Measurements from ENCODE around the gene MYL5.

MYL5 gene

GRCh38 chr4:663046-663437, 11.3 kb upstream of the MYL5 start:
- no peak overlapping the region for H2BK15ac ChIP-seq (replicated peaks; ENCODE audit: low read depth)
- no peak overlapping the region for H4K8ac ChIP-seq (ENCODE audit: low read depth, low read length)
- H3K27me3 ChIP-seq (ENCODE audit: insufficient read depth, low read length, poor library complexity), result no peaks in the 10 kb centered on the region
- H3K9ac ChIP-seq (ENCODE audit: low read length), result peak overlapping the region; percentile 78
- no peak overlapping the region for H4K5ac ChIP-seq (ENCODE audit: low read length)
- H3K56ac ChIP-seq (ENCODE audit: low read length), result peak overlapping the region; percentile 84
- H2BK120ac ChIP-seq (ENCODE audit: low read depth, low read length), result no peak overlapping the region
- no peak overlapping the region for H3K4ac ChIP-seq (ENCODE audit: low read depth, low read length)
- H3K4me2 ChIP-seq (ENCODE audit: low read length), result peak overlapping the region; percentile 54
- H3K27ac ChIP-seq (ENCODE audit: low read depth, low read length), result no peak overlapping the region
- H3K4me3 ChIP-seq (ENCODE audit: low read length), result no peak overlapping the region
- H3K79me1 ChIP-seq (ENCODE audit: low read length), result no peaks in the 10 kb centered on the region
- H3K4me1 ChIP-seq (ENCODE audit: control insufficient read depth, low read depth, low read length), result no peaks in the 10 kb centered on the region
- no peaks in the 10 kb centered on the region for H3K79me2 ChIP-seq (ENCODE audit: control insufficient read depth, insufficient read depth, low read length)
- WGBS (ENCODE audit: extremely low coverage, insufficient coverage, low lambda C conversion rate), result no CpG with 5 or more reads among the region's 20 CpGs
- H3K18ac ChIP-seq (ENCODE audit: low read length), result no peak overlapping the region
- no peak for DNase-seq
- H2BK5ac ChIP-seq (ENCODE audit: low read length), result no peak overlapping the region
- H2AK5ac ChIP-seq (ENCODE audit: low read length), result no peak overlapping the region
- no peak overlapping the region for H3K23ac ChIP-seq (ENCODE audit: low read length)
- no peaks in the 10 kb centered on the region for H3K36me3 ChIP-seq (ENCODE audit: control insufficient read depth, insufficient read depth, low read length)

- Histone ChIP-seq H3K36me3 (ENCODE audit: control insufficient read depth, insufficient read depth, low read length) (no peaks in the 10 kb centered on the region), H3K9ac (ENCODE audit: low read length) (peak overlapping the region; percentile 78), H2BK120ac (ENCODE audit: low read depth, low read length) (no peak overlapping the region), H3K79me2 (ENCODE audit: control insufficient read depth, insufficient read depth, low read length) (no peaks in the 10 kb centered on the region), H3K27ac (ENCODE audit: low read depth, low read length) (no peak overlapping the region), H4K8ac (ENCODE audit: low read depth, low read length) (no peak overlapping the region), H3K4me1 (ENCODE audit: control insufficient read depth, low read depth, low read length) (no peaks in the 10 kb centered on the region), H2AK5ac (ENCODE audit: low read length) (no peak overlapping the region), H3K56ac (ENCODE audit: low read length) (peak overlapping the region; percentile 84), H3K4me2 (ENCODE audit: low read length) (peak overlapping the region; percentile 54), H3K27me3 (ENCODE audit: insufficient read depth, low read length, poor library complexity) (no peaks in the 10 kb centered on the region), H3K18ac (ENCODE audit: low read length) (no peak overlapping the region), H3K23ac (ENCODE audit: low read length) (no peak overlapping the region), H3K4me3 (ENCODE audit: low read length) (peak overlapping the region; percentile 73), H2BK5ac (ENCODE audit: low read length) (no peak overlapping the region), H4K5ac (ENCODE audit: low read length) (no peak overlapping the region), H3K4ac (ENCODE audit: low read depth, low read length) (no peak overlapping the region), H3K79me1 (ENCODE audit: low read length) (no peaks in the 10 kb centered on the region), H2BK15ac (replicated peaks; ENCODE audit: low read depth) (no peak overlapping the region)
- no CpG with 5 or more reads among the region's 80 CpGs for WGBS (ENCODE audit: extremely low coverage, insufficient coverage, low lambda C conversion rate)
- peak; percentile 38 for DNase-seq
Measured at GRCh38 chr4:663438-664428, 10.6 kb upstream of the MYL5 start.

GRCh38 chr4:664713-665231, 9.6 kb upstream of the MYL5 start:
- H3K4me3 ChIP-seq (ENCODE audit: low read length), result no peak overlapping the region
- DNase-seq, result no peak
- H3K27ac ChIP-seq (ENCODE audit: low read depth, low read length), result no peak overlapping the region
- no peaks in the 10 kb centered on the region for H3K4me1 ChIP-seq (ENCODE audit: control insufficient read depth, low read depth, low read length)
- no peak overlapping the region for H2BK15ac ChIP-seq (replicated peaks; ENCODE audit: low read depth)
- H3K79me1 ChIP-seq (ENCODE audit: low read length), result no peaks in the 10 kb centered on the region
- H3K4me2 ChIP-seq (ENCODE audit: low read length), result no peak overlapping the region
- H3K18ac ChIP-seq (ENCODE audit: low read length), result no peak overlapping the region
- H3K27me3 ChIP-seq (ENCODE audit: insufficient read depth, low read length, poor library complexity), result no peaks in the 10 kb centered on the region
- no peaks in the 10 kb centered on the region for H3K36me3 ChIP-seq (ENCODE audit: control insufficient read depth, insufficient read depth, low read length)
- no peak overlapping the region for H4K5ac ChIP-seq (ENCODE audit: low read length)
- H3K79me2 ChIP-seq (ENCODE audit: control insufficient read depth, insufficient read depth, low read length), result no peaks in the 10 kb centered on the region
- WGBS (ENCODE audit: extremely low coverage, insufficient coverage, low lambda C conversion rate), result no CpG with 5 or more reads among the region's 24 CpGs
- H3K56ac ChIP-seq (ENCODE audit: low read length), result no peak overlapping the region
- no peak overlapping the region for H3K9ac ChIP-seq (ENCODE audit: low read length)
- H3K4ac ChIP-seq (ENCODE audit: low read depth, low read length), result no peak overlapping the region
- no peak overlapping the region for H2AK5ac ChIP-seq (ENCODE audit: low read length)
- no peak overlapping the region for H2BK5ac ChIP-seq (ENCODE audit: low read length)
- H2BK120ac ChIP-seq (ENCODE audit: low read depth, low read length), result no peak overlapping the region
- H4K8ac ChIP-seq (ENCODE audit: low read depth, low read length), result no peak overlapping the region
- H3K23ac ChIP-seq (ENCODE audit: low read length), result no peak overlapping the region

GRCh38 chr4:665381-665750, 9.0 kb upstream of the MYL5 start:
- H3K4me1 ChIP-seq (ENCODE audit: control insufficient read depth, low read depth, low read length), result no peaks in the 10 kb centered on the region

GRCh38 chr4:665751-666435, 8.4 kb upstream of the MYL5 start:
- Histone ChIP-seq H3K4me2 (ENCODE audit: low read length) (no peak overlapping the region), H3K23ac (ENCODE audit: low read length) (no peak overlapping the region), H3K27me3 (ENCODE audit: insufficient read depth, low read length, poor library complexity) (no peaks in the 10 kb centered on the region), H3K36me3 (ENCODE audit: control insufficient read depth, insufficient read depth, low read length) (no peaks in the 10 kb centered on the region), H2BK15ac (replicated peaks; ENCODE audit: low read depth) (no peak overlapping the region), H2AK5ac (ENCODE audit: low read length) (no peak overlapping the region), H3K79me2 (ENCODE audit: control insufficient read depth, insufficient read depth, low read length) (no peaks in the 10 kb centered on the region), H4K8ac (ENCODE audit: low read depth, low read length) (no peak overlapping the region), H3K9ac (ENCODE audit: low read length) (no peak overlapping the region), H3K4me1 (ENCODE audit: control insufficient read depth, low read depth, low read length) (no peaks in the 10 kb centered on the region), H3K27ac (ENCODE audit: low read depth, low read length) (no peak overlapping the region), H2BK5ac (ENCODE audit: low read length) (no peak overlapping the region), H3K18ac (ENCODE audit: low read length) (no peak overlapping the region), H3K4me3 (ENCODE audit: low read length) (no peak overlapping the region), H3K79me1 (ENCODE audit: low read length) (no peaks in the 10 kb centered on the region), H3K4ac (ENCODE audit: low read depth, low read length) (no peak overlapping the region), H3K56ac (ENCODE audit: low read length) (no peak overlapping the region), H4K5ac (ENCODE audit: low read length) (no peak overlapping the region), H2BK120ac (ENCODE audit: low read depth, low read length) (no peak overlapping the region)
- no CpG with 5 or more reads among the region's 22 CpGs for WGBS (ENCODE audit: extremely low coverage, insufficient coverage, low lambda C conversion rate)
- DNase-seq, result no peak

More at GRCh38 chr4:665381-665750, 9.0 kb upstream of the MYL5 start:
- no peak overlapping the region for H2BK5ac ChIP-seq (ENCODE audit: low read length)
- no peak overlapping the region for H3K9ac ChIP-seq (ENCODE audit: low read length)
- H3K4me3 ChIP-seq (ENCODE audit: low read length), result no peak overlapping the region
- no CpG with 5 or more reads among the region's 12 CpGs for WGBS (ENCODE audit: extremely low coverage, insufficient coverage, low lambda C conversion rate)
- H2BK15ac ChIP-seq (replicated peaks; ENCODE audit: low read depth), result no peak overlapping the region
- no peaks in the 10 kb centered on the region for H3K79me1 ChIP-seq (ENCODE audit: low read length)
- no peak overlapping the region for H4K5ac ChIP-seq (ENCODE audit: low read length)
- H3K56ac ChIP-seq (ENCODE audit: low read length), result no peak overlapping the region
- H3K27ac ChIP-seq (ENCODE audit: low read depth, low read length), result no peak overlapping the region
- H3K79me2 ChIP-seq (ENCODE audit: control insufficient read depth, insufficient read depth, low read length), result no peaks in the 10 kb centered on the region
- no peak overlapping the region for H2AK5ac ChIP-seq (ENCODE audit: low read length)
- no peak overlapping the region for H2BK120ac ChIP-seq (ENCODE audit: low read depth, low read length)
- H3K36me3 ChIP-seq (ENCODE audit: control insufficient read depth, insufficient read depth, low read length), result no peaks in the 10 kb centered on the region
- H3K4ac ChIP-seq (ENCODE audit: low read depth, low read length), result no peak overlapping the region
- no peak overlapping the region for H3K4me2 ChIP-seq (ENCODE audit: low read length)
- H4K8ac ChIP-seq (ENCODE audit: low read depth, low read length), result no peak overlapping the region
- H3K27me3 ChIP-seq (ENCODE audit: insufficient read depth, low read length, poor library complexity), result no peaks in the 10 kb centered on the region
- H3K18ac ChIP-seq (ENCODE audit: low read length), result no peak overlapping the region
- H3K23ac ChIP-seq (ENCODE audit: low read length), result no peak overlapping the region
- DNase-seq, result no peak

All from mesendoderm (in vitro differentiated cells).